NOMO-1 treated with dmso at 0.1 percent for 144 hours (cell line): ENCODE data around the gene LIN37.

ENCODE experiments used
- DNase-seq: peaks from one replicate; lab custom pipeline; 2025; ENCODE audit not compliant: unreplicated experiment; lab: John Stamatoyannopoulos, UW

Gene LIN37

DNA sequence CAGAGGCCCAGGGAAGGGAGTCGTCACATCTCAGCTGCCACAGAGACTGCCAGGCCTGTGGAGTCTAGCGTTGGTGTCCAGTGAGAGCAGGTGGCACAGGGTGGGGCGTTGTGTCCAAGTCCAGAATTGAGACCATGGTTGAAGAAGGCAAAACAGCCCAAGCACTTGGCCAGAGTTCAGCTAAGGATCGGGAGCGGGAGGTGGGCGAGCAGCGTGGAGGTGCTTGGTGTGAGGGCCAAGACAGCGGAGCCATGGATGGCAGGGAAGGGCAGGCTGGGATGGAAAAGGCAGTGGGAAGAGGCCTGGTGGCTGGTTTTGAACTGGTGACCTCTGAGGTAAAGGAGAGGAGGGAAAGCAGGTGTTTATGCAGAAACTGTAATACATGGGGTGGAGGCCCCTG, 14.1 kb upstream of the LIN37 start:
- DNase-seq = no peak

DNA sequence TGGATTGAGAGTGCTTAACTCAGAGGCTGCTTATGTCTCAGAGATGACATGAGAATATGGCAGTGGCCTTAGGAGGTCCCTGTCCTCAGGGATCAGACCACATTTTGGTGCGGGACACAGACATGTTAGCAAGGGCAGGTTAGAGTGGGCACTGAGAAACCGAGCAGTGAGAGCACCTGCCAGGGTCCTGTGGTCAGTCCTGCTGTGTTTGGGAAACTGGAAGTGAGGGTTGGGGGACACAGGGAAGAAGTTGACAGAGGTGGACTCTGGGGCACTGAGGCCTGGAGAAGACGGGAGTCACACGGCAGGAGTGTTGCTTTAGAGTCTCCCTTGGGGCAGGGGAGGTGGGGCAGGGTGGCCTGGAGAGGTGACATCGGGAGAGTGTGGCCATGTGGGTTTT, 13.5 kb upstream of the LIN37 start:
- no peak for DNase-seq

GRCh38 chr19:35736913-35737886, 11.2 kb upstream of the LIN37 start:
- no peak for DNase-seq

- no peak for DNase-seq
Measured at GRCh38 chr19:35738021-35738886, 10.1 kb upstream of the LIN37 start.

DNA sequence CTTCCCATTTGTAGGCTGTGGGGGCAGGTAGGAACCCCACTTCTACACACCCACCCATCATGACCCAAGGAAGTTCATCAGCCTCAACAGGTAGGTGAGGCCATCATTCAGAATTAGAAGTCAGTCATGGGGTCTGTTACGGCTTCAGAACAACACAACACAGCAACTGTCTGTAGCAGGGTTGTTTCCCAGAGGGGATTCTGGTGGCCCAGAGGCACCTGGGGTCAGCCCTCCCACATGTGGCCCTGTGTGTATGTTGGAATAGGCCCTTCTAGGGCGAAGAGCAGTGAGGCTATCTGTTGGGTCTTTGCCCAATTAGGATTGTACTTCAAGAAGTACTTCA, 9.5 kb upstream of the LIN37 start:
- DNase-seq = no peak

- DNase-seq = no peak
Measured at GRCh38 chr19:35739275-35740107, 8.9 kb upstream of the LIN37 start.

DNA sequence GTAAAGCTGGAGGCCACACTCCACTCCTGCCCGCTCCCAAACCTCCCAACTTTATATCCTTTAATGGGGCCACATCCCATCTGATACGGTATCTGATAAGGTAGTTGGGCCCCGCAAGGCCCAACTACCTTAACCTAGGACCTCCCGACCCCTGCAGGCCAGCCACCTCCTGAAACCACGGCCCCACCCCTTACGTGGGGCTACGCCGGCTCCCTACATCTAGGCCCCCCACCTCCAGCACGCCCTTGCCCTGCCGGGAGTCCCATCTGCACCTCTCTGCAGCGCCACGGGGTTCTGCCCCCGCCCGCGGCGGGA, 8.3 kb upstream of the LIN37 start:
- no peak for DNase-seq

- peak; percentile 95 for DNase-seq
Measured at GRCh38 chr19:35740423-35741202, 7.8 kb upstream of the LIN37 start.

GRCh38 chr19:35741203-35741515, 7.2 kb upstream of the LIN37 start:
- DNase-seq = no peak

DNA sequence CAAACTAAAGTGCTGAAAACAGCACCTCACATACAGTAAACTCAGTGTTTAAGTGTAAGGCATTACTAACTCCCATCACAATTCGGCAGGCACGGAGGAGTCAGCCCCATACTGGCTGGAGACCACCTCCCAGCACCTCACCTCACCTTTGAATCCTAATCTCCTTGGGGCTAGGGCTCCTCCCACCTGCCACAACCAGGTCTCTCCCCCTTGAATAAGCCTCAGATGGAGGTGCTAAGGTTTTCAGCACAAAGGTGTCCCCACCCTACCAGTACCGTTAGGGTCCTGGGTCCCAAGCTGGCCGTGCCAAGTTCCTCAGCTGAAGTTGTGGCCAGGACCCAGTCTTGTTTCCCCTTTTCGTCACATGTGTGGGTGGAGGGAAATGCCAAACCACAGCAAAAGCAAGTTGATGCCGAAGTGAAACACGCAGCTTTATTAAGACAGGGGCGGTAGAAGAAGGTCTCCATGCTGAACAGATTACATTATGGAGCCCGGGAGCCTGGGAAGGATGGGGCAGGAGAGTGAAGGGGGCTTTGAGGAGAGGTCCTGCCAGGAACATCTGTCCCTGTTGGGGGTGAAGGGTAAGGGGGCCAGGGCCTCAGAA, 6.2 kb upstream of the LIN37 start, which contains the start of gene IGFLR1:
Gene IGFLR1 (minus strand): TSS at position 332 of the 604 bp plus-strand sequence. CDS start 1,272 bp downstream, outside the sequence.
- DNase-seq = peak; percentile 58

- DNase-seq = no peak
Measured at GRCh38 chr19:35743640-35744429, 4.5 kb upstream of the LIN37 start.

GRCh38 chr19:35744430-35745327, 3.7 kb upstream of the LIN37 start:
- peak; percentile 86 for DNase-seq

- peak; percentile 96 for DNase-seq
Measured at GRCh38 chr19:35745328-35746086, 2.9 kb upstream of the LIN37 start, which contains the start of the genes PSENEN and U2AF1L4. Gene PSENEN (plus strand): TSS chr19:35745651. CDS start chr19:35745931, 280 bp downstream. Gene U2AF1L4 (minus strand): TSS chr19:35745418. CDS start chr19:35745391, 27 bp downstream.

GRCh38 chr19:35746087-35746462, 2.3 kb upstream of the LIN37 start:
- no peak for DNase-seq

GRCh38 chr19:35746531-35746930, 1.8 kb upstream of the LIN37 start:
- DNase-seq = no peak

DNA sequence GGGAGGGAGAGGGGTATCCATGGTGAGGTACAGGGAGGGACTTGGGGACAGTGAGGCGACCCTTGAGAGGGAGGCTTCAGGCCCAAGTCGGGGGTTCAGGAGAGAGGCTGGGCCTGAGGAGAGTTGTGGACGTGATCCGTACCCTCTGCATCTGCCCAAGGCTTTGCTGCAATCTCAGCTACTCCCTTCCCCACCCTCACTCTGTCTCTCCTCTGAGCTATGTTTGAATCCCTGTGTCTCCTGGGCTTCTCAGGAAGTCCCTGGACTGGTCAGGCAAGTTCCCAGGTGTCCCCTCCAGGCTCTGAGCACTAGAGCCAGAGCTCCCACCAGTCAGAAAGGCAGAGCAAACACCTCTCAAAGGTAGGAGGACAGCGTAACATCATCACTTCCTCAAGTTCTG, 1.8 kb downstream of the LIN37 start:
- DNase-seq = no peak
